MM.1S (cell line): Measurements from ENCODE around the gene STX7.

ENCODE experiments used
- CTCF ChIP-seq: fragments of 300-600 bp; sonication (generic); IDR thresholded peaks from 2 replicates; pipeline ENCODE4 v1.5.1; 2016; ENCODE audit warnings: antibody characterized with exemption, low read length, mixed read lengths
- EZH2 ChIP-seq: fragments of 300-600 bp; sonication (generic); optimal IDR thresholded peaks from 2 replicates; pipeline ENCODE3; 2017; ENCODE audit warnings: low read depth, mild to moderate bottlenecking, antibody characterized with exemption, low read length, mixed read lengths

- no peak for TF ChIP-seq EZH2
- no peak for TF ChIP-seq CTCF
These were observed 13.2 kb downstream of the STX7 start for GRCh38 chr6:132499757-132500156.
